GM23248 (cell line): Measurements from ENCODE around the gene DCAF16. TPM values are rescaled to one million over a fixed set of nuclear protein-coding genes. Genes with fewer than 3 reads are reported as not detected.

ENCODE experiments used
- DNase-seq: peaks from one replicate; pipeline ENCODE4 v3.0.0-alpha.2; 2015
- H2AFZ ChIP-seq: fragments of 200-600 bp; sonication (generic); 2 replicates; pipeline ENCODE4 v1.6.1; 2016; ENCODE audit warnings: antibody characterized with exemption
- H3F3A ChIP-seq: fragments of 200-600 bp; sonication (generic); 2 replicates; pipeline ENCODE4 v1.6.1; 2016; ENCODE audit warnings: mild to moderate bottlenecking, antibody characterized with exemption, mixed run types; ENCODE audit not compliant: insufficient read depth
- H3K27ac ChIP-seq: fragments of 200-600 bp; sonication (generic); 2 replicates; pipeline ENCODE4 v1.5.1; 2016; ENCODE audit warnings: mild to moderate bottlenecking
- H3K27me3 ChIP-seq: fragments of 200-600 bp; sonication (generic); replicated peaks from 2 replicates; pipeline ENCODE4 v1.6.1; 2016; ENCODE audit warnings: mild to moderate bottlenecking; ENCODE audit not compliant: insufficient read depth
- H3K36me3 ChIP-seq: fragments of 200-600 bp; sonication (generic); 2 replicates; pipeline ENCODE4 v1.6.1; 2016; ENCODE audit warnings: low read depth, mild to moderate bottlenecking
- H3K4me1 ChIP-seq: fragments of 200-600 bp; sonication (generic); 2 replicates; pipeline ENCODE4 v1.6.1; 2016; ENCODE audit warnings: mild to moderate bottlenecking; ENCODE audit not compliant: insufficient read depth
- H3K4me2 ChIP-seq: fragments of 200-600 bp; sonication (generic); one replicate; pipeline ENCODE4 v1.6.1; 2016; ENCODE audit warnings: mild to moderate bottlenecking; ENCODE audit not compliant: unreplicated experiment
- H3K4me3 ChIP-seq: fragments of 200-600 bp; sonication (generic); 2 replicates; pipeline ENCODE4 v1.5.1; 2016; ENCODE audit warnings: mild to moderate bottlenecking
- H3K79me2 ChIP-seq: fragments of 200-600 bp; sonication (generic); 2 replicates; pipeline ENCODE4 v1.6.1; 2016; ENCODE audit warnings: mild to moderate bottlenecking; ENCODE audit not compliant: insufficient read depth
- H3K9ac ChIP-seq: fragments of 200-600 bp; sonication (generic); 2 replicates; pipeline ENCODE4 v1.6.1; 2016; ENCODE audit warnings: mild to moderate bottlenecking
- H3K9me2 ChIP-seq: fragments of 200-600 bp; sonication (generic); 2 replicates; pipeline ENCODE4 v1.6.1; 2016; ENCODE audit warnings: mixed run types, mild to moderate bottlenecking, moderate library complexity; ENCODE audit not compliant: insufficient read depth
- H3K9me3 ChIP-seq: fragments of 200-600 bp; sonication (generic); one replicate; pipeline ENCODE4 v1.6.1; 2017; ENCODE audit warnings: low read depth
- H4K20me1 ChIP-seq: fragments of 200-600 bp; sonication (generic); 2 replicates; pipeline ENCODE4 v1.6.0; 2016; ENCODE audit not compliant: insufficient read depth
- EZH2 ChIP-seq: fragments of 200-600 bp; sonication (generic); IDR thresholded peaks from 2 replicates; pipeline ENCODE4 v1.6.1; 2018; ENCODE audit warnings: antibody characterized with exemption, mild to moderate bottlenecking; ENCODE audit not compliant: insufficient read depth, poor library complexity, severe bottlenecking
- EZH2phosphoT487 ChIP-seq: fragments of 200-600 bp; sonication (generic); IDR thresholded peaks from 2 replicates; pipeline ENCODE4 v1.6.1; 2018; ENCODE audit warnings: antibody characterized with exemption, moderate library complexity, mild to moderate bottlenecking, low read depth; ENCODE audit not compliant: insufficient read depth
- WGBS, 2 experiments: methylation state at CpG; one replicate each; pipeline ENCODE4 v1.1.6; 2015 to 2017; ENCODE audit warnings: low lambda C conversion rate in 2 of 2, low coverage in 1 of 2; ENCODE audit errors: missing lambda C conversion rate in 2 of 2; 5-methylcytosine and 5-hydroxymethylcytosine counted together
- in situ Hi-C: fragments of 300-500 bp; cut with MboI; formaldehyde crosslinking; loops from 2 replicates; pipeline ENCODE4 v1.15.0; 2020
- polyA plus RNA-seq: library from polyadenylated mRNA; unstranded; fragments of >200 nt; fragmentation: Nextera tagmentation; extraction: Ambion mirVana; gene quantifications from 2 replicates; pipeline ENCODE4 v1.2.1, GENCODE V29; 2016
- total RNA-seq: library from RNA; depleted of rRNA; stranded (reverse); fragments of >200 nt; shearing (Covaris generic); gene quantifications from 2 replicates; pipeline ENCODE4 v1.2.3, GENCODE V29; 2014

The DCAF16 gene
- total and polyA plus RNA-seq, 2 experiments from 2014 or later: 11.8 to 24.4 TPM

- DNase-seq: no peak
- no peak overlapping the region for H2AFZ ChIP-seq
- 0 out of 2 replicates have a peak, but pooled peaks cover 18% of the 10 kb centered on the region for H3K36me3 ChIP-seq
- H3K4me3 ChIP-seq: no peak overlapping the region
- no peak overlapping the region for H3K9ac ChIP-seq
- H3K27me3 ChIP-seq: no peaks in the 10 kb centered on the region
- no peaks in the 10 kb centered on the region for H3K9me2 ChIP-seq
- no peak overlapping the region for H3K27ac ChIP-seq
- in situ Hi-C loops: no loop called here
- peaks cover 9% of the 10 kb centered on the region; the same call in 1 of the 2 replicates for H3F3A ChIP-seq
- H4K20me1 ChIP-seq: no peaks in the 10 kb centered on the region
- no peak overlapping the region for H3K4me2 ChIP-seq
- no peaks in the 10 kb centered on the region for H3K4me1 ChIP-seq
- no peak for TF ChIP-seq EZH2phosphoT487
- no peak for TF ChIP-seq EZH2
- H3K79me2 ChIP-seq: no peaks in the 10 kb centered on the region
- no peaks in the 10 kb centered on the region for H3K9me3 ChIP-seq
- 55 to 75% methylated on average over 1 of the region's 1 CpG for WGBS, 2 experiments
These were observed 15.8 kb downstream of the DCAF16 start for GRCh38 chr4:17794730-17795129.

GRCh38 chr4:17788956-17789355 is 21.6 kb downstream of the DCAF16 start:
- Histone ChIP-seq H3K27me3 (no peaks in the 10 kb centered on the region), H3K4me3 (no peak overlapping the region), H4K20me1 (no peaks in the 10 kb centered on the region)

DNA sequence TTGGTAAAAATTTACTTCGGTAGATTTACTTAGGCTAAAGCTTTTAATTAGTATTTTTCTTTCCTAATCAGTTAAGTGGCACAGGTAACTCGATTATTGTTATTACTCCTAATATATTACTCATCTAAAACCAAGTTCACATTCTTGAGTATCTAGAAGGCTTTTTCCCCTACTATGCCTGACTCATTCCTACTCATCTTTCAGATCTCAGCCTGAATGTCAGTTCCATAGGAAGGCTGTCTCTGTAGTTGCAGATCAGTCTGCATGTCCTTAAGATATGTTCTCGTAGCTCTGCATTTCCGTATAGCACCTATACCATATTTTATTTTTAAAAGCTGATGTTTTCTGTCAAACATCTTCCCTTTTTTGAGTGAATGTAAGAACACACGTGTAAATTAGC is 23.2 kb downstream of the DCAF16 start:
- no peaks in the 10 kb centered on the region for H3K9me3 ChIP-seq
- no peaks in the 10 kb centered on the region for H3K36me3 ChIP-seq
- peak; percentile 74 for DNase-seq
- peaks cover 6% of the 10 kb centered on the region; the same call in 1 of the 2 replicates for H3F3A ChIP-seq
- H4K20me1 ChIP-seq: no peaks in the 10 kb centered on the region
- 68 to 69% methylated on average over 5 of the region's 5 CpGs for WGBS, 2 experiments
- H3K4me1 ChIP-seq: peaks cover 13% of the 10 kb centered on the region
- no peak overlapping the region for H3K4me3 ChIP-seq
- no peaks in the 10 kb centered on the region for H3K9me2 ChIP-seq
- H3K27me3 ChIP-seq: no peaks in the 10 kb centered on the region
- TF ChIP-seq EZH2 (no peak), EZH2phosphoT487 (no peak)
- no peak overlapping the region for H2AFZ ChIP-seq
- H3K9ac ChIP-seq: no peak overlapping the region
- no peak overlapping the region for H3K27ac ChIP-seq
- H3K4me2 ChIP-seq: no peak overlapping the region
- H3K79me2 ChIP-seq: no peaks in the 10 kb centered on the region
- in situ Hi-C loops: loop anchor here (10.0 kb wide), 1 partner anchor 143 kb away; no protein-coding TSS in a partner anchor

More at GRCh38 chr4:17788956-17789355, 21.6 kb downstream of the DCAF16 start:
- in situ Hi-C loops: loop anchor here (10.0 kb wide), 1 partner anchor 144 kb away; no protein-coding TSS in a partner anchor
- no peak overlapping the region for H3K9ac ChIP-seq
- H3F3A ChIP-seq: peaks cover 6% of the 10 kb centered on the region; the same call in 1 of the 2 replicates
- no peak overlapping the region for H3K27ac ChIP-seq
- H3K36me3 ChIP-seq: 0 out of 2 replicates have a peak, but pooled peaks cover 6% of the 10 kb centered on the region
- H3K79me2 ChIP-seq: no peaks in the 10 kb centered on the region
- no peak overlapping the region for H3K4me2 ChIP-seq
- H3K9me2 ChIP-seq: no peaks in the 10 kb centered on the region
- no peak overlapping the region for H2AFZ ChIP-seq
- TF ChIP-seq EZH2: no peak
- no peak for TF ChIP-seq EZH2phosphoT487
- no peaks in the 10 kb centered on the region for H3K9me3 ChIP-seq
- peaks cover 13% of the 10 kb centered on the region for H3K4me1 ChIP-seq
- DNase-seq: peak; percentile 24

GRCh38 chr4:17786567-17786966 is 24.0 kb downstream of the DCAF16 start:
- in situ Hi-C loops: loop anchor here (10.0 kb wide), 1 partner anchor 142 kb away; no protein-coding TSS in a partner anchor
- H3K4me3 ChIP-seq: no peak overlapping the region
- no peaks in the 10 kb centered on the region for H3K9me2 ChIP-seq
- peaks cover 7% of the 10 kb centered on the region; the same call in 1 of the 2 replicates for H3K27me3 ChIP-seq
- TF ChIP-seq EZH2 (no peak), EZH2phosphoT487 (no peak)
- no peaks in the 10 kb centered on the region for H4K20me1 ChIP-seq
- WGBS, 2 experiments: 61 to 62% methylated on average over 5 of the region's 5 CpGs
- no peaks in the 10 kb centered on the region for H3K36me3 ChIP-seq
- no peaks in the 10 kb centered on the region for H3K9me3 ChIP-seq
- H2AFZ ChIP-seq: no peak overlapping the region
- no peaks in the 10 kb centered on the region for H3K79me2 ChIP-seq
- H3K4me2 ChIP-seq: no peak overlapping the region
- peaks cover 13% of the 10 kb centered on the region for H3K4me1 ChIP-seq
- H3F3A ChIP-seq: peaks cover 6% of the 10 kb centered on the region; the same call in 1 of the 2 replicates
- H3K9ac ChIP-seq: no peak overlapping the region
- no peak for DNase-seq
- H3K27ac ChIP-seq: no peak overlapping the region

DNA sequence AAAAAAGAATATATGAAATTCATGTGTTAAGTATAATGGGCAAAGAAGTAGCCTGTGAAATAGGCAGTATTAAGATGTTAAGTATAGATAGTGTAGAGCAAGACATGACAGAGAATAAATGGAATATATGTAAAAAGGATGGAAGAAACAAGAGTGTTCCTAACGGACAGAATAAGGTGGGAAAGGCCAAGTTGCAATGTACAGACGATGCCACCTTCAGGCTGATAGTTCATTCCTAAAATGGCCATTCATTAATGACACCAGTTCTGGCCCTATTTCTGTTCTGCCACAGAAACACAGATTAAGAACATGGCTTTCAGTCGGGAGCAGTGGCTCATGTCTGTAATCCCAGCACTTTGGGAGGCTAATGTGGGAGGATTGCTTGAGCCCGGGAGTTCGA is 24.7 kb downstream of the DCAF16 start:
- Histone ChIP-seq H3K4me2 (no peak overlapping the region), H3F3A (peaks cover 6% of the 10 kb centered on the region; the same call in 1 of the 2 replicates), H3K9ac (no peak overlapping the region), H3K27ac (no peak overlapping the region), H3K4me3 (no peak overlapping the region), H3K36me3 (no peaks in the 10 kb centered on the region), H4K20me1 (no peaks in the 10 kb centered on the region), H3K79me2 (no peaks in the 10 kb centered on the region), H3K27me3 (peaks cover 10% of the 10 kb centered on the region; the same call in 1 of the 2 replicates), H2AFZ (no peak overlapping the region), H3K4me1 (peaks cover 13% of the 10 kb centered on the region), H3K9me2 (no peaks in the 10 kb centered on the region), H3K9me3 (no peaks in the 10 kb centered on the region)
- 66 to 68% methylated on average over 5 of the region's 5 CpGs for WGBS, 2 experiments
- no peak for DNase-seq
- in situ Hi-C loops: loop anchor here (10.0 kb wide), 1 partner anchor 141 kb away; no protein-coding TSS in a partner anchor
- TF ChIP-seq EZH2phosphoT487 (no peak), EZH2 (no peak)
